Subcutaneous abdominal adipose tissue (tissue), 5 donors: Measurements from ENCODE around the gene PDE4D.

Experiments used
- H3K27ac ChIP-seq: one replicate; pipeline ENCODE4 v1.7.0; 2013; ENCODE audit warnings: low read depth, mild to moderate bottlenecking, inconsistent platforms, low read length, moderate library complexity
- H3K27me3 ChIP-seq, 5 donors: one replicate each; pipeline ENCODE4 v1.7.0; 2013; ENCODE audit warnings: low read length in 5 of 5, inconsistent platforms in 1 of 5; ENCODE audit not compliant: control insufficient read depth in 5 of 5, insufficient read depth in 4 of 5
- H3K36me3 ChIP-seq, 5 donors: one replicate each; pipeline ENCODE4 v1.7.0; 2013; ENCODE audit warnings: low read length in 5 of 5; ENCODE audit not compliant: control insufficient read depth in 5 of 5, insufficient read depth in 5 of 5
- H3K4me1 ChIP-seq, 5 donors: one replicate each; pipeline ENCODE4 v1.7.0; 2013; ENCODE audit warnings: low read length in 5 of 5, mild to moderate bottlenecking in 3 of 5, moderate library complexity in 1 of 5; ENCODE audit not compliant: control insufficient read depth in 5 of 5, insufficient read depth in 5 of 5
- H3K4me3 ChIP-seq, 5 donors: one replicate each; pipeline ENCODE4 v1.7.0; 2013; ENCODE audit warnings: low read length in 5 of 5, low read depth in 1 of 5
- H3K9ac ChIP-seq, 5 donors: one replicate each; pipeline ENCODE4 v1.7.0; 2013; ENCODE audit warnings: low read length in 5 of 5, mild to moderate bottlenecking in 4 of 5, moderate library complexity in 3 of 5
- H3K9me3 ChIP-seq, 5 donors: one replicate each; pipeline ENCODE4 v1.7.0; 2013; ENCODE audit warnings: low read length in 5 of 5; ENCODE audit not compliant: control insufficient read depth in 5 of 5
- donor health status: healthy.
- donor health status: healthy.
- donor health status: healthy.
- donor health status: healthy.
- donor health status: healthy.

PDE4D gene

DNA sequence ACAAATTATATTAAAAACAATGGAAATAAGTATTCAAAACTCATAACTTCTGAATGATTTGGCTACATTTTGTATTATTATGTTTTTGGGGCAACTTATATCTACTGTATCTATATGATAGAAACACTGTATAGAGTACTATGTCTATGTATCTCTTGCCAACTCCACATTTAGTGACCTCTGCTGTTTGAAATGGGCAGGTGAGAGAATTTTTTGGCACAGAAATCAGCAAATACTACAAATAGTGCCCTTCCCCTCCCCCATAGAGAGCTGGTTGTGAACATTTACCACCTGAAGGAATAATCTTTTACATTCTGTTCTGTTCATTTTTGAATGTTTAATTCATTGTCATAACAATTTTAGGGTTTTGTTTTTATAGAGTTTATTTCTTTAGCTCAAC lies 545.3 kb downstream of the PDE4D start:
- no peaks in the 10 kb centered on the region for H3K36me3 ChIP-seq
- no peak overlapping the region for H3K4me3 ChIP-seq
- no peaks in the 10 kb centered on the region for H3K9me3 ChIP-seq
- H3K4me1 ChIP-seq: peaks cover 0 to 20% (median 3%) of the 10 kb centered on the region in 5 donors
- H3K27me3 ChIP-seq: no peaks in the 10 kb centered on the region
- no peak overlapping the region for H3K27ac ChIP-seq
- H3K9ac ChIP-seq: no peak overlapping the region

DNA sequence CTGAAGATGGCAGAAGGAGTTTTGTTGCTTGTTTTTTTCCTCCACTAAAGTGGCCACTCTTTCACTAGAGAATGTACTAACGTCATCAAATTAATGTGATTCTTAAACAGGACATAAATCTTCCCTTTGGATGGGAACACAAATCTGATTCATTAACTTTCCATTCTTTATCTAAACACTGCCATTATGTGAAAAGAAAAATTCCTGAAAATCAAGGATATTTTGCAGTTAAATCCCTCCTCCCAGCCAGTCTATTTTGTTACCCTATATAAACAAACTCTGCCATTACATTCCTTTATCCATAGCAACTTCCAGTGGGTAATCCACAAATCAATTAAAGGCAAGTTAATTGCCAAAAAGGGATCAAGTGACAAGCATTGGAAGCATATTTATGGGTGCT lies 546.5 kb downstream of the PDE4D start:
- Histone ChIP-seq H3K4me1 (peaks cover 0 to 8% (median 2%) of the 10 kb centered on the region in 5 donors), H3K9ac (no peak overlapping the region), H3K9me3 (no peaks in the 10 kb centered on the region), H3K36me3 (no peaks in the 10 kb centered on the region), H3K27ac (no peak overlapping the region), H3K4me3 (no peak overlapping the region), H3K27me3 (no peaks in the 10 kb centered on the region)

GRCh38 chr5:59346514-59346913 lies 547.0 kb downstream of the PDE4D start:
- no peaks in the 10 kb centered on the region for H3K36me3 ChIP-seq
- H3K9me3 ChIP-seq: no peaks in the 10 kb centered on the region
- no peaks in the 10 kb centered on the region for H3K27me3 ChIP-seq
- no peak overlapping the region for H3K9ac ChIP-seq
- H3K27ac ChIP-seq: no peak overlapping the region
- H3K4me3 ChIP-seq: no peak overlapping the region
- peaks cover 0 to 5% (median 2%) of the 10 kb centered on the region in 5 donors for H3K4me1 ChIP-seq

DNA sequence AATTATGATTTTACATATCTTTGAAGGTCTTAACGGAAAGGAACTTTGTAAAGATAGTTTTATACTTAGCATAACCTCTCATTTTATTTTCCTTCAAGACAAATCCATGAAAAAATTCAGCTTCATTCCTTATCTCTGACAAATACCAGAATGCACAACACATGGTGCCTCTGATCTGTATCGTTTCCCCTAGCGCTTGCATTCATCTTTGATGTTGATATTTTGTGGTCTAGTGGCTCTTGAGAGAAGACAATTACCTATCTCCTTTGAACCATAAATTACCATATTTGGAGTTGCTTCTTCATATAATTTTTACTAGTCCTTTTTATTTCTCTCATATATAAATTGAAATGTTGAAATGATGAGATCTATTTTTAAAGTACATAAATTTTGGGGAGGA lies 551.3 kb downstream of the PDE4D start:
- H3K27ac ChIP-seq: no peak overlapping the region
- no peak overlapping the region for H3K9ac ChIP-seq
- H3K4me3 ChIP-seq: no peak overlapping the region
- H3K4me1 ChIP-seq: peaks cover 0 to 4% (median 0%) of the 10 kb centered on the region in 5 donors
- H3K36me3 ChIP-seq: no peaks in the 10 kb centered on the region
- H3K27me3 ChIP-seq: no peaks in the 10 kb centered on the region
- H3K9me3 ChIP-seq: no peaks in the 10 kb centered on the region

- Histone ChIP-seq H3K36me3 (no peaks in the 10 kb centered on the region), H3K27me3 (no peaks in the 10 kb centered on the region), H3K27ac (no peak overlapping the region), H3K9ac (no peak overlapping the region), H3K4me3 (no peak overlapping the region), H3K9me3 (no peaks in the 10 kb centered on the region), H3K4me1 (peaks cover 0 to 4% (median 0%) of the 10 kb centered on the region in 5 donors)
Observed at GRCh38 chr5:59341760-59342159, 551.8 kb downstream of the PDE4D start.

GRCh38 chr5:59341155-59341554 lies 552.4 kb downstream of the PDE4D start:
- H3K27me3 ChIP-seq: no peaks in the 10 kb centered on the region
- peaks cover 0 to 4% (median 0%) of the 10 kb centered on the region in 5 donors for H3K4me1 ChIP-seq
- no peak overlapping the region for H3K9ac ChIP-seq
- H3K9me3 ChIP-seq: no peaks in the 10 kb centered on the region
- H3K27ac ChIP-seq: no peak overlapping the region
- H3K4me3 ChIP-seq: no peak overlapping the region
- no peaks in the 10 kb centered on the region for H3K36me3 ChIP-seq

DNA sequence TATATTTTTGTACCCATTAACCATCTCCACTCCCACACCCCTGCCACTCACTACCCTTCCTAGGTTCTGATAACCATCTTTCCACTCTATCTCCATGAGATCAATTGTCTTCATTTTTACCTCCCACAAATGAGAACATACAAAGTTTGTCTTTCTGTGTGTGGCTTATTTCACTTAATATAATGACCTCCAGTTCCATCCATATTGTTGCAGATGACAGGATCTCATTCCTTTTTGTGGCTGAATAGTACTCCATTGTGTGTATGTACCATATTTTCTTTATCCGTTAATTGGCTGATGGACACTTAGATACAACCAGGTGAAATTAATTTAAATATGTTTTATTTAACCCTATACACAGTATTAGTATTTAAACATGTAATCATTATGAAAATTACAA lies 552.9 kb downstream of the PDE4D start:
- Histone ChIP-seq H3K4me1 (peaks cover 0 to 4% (median 0%) of the 10 kb centered on the region in 5 donors), H3K27me3 (no peaks in the 10 kb centered on the region), H3K36me3 (no peaks in the 10 kb centered on the region), H3K27ac (no peak overlapping the region), H3K9ac (no peak overlapping the region), H3K9me3 (no peaks in the 10 kb centered on the region), H3K4me3 (no peak overlapping the region)

DNA sequence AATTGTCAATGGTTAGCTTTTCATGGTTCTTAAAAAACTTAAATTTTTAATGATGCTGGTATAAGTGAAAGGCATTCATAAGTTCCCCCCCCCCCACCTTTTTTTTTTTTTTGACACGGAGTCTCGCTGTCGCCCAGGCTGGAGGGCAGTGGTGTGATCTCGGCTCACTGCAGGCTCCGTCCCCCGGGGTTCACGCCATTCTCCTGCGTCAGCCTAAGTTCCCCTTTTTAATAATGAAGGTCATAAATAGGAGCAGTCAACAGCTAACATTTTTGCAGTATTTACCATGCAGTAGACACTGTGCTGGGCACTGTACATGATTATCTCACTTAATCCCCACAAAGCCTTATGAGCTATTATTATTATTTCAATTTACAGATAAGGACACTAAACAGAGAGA lies 556.3 kb downstream of the PDE4D start:
- Histone ChIP-seq H3K9ac (no peak overlapping the region), H3K27ac (no peak overlapping the region), H3K4me1 (peaks cover 0 to 4% (median 0%) of the 10 kb centered on the region in 5 donors), H3K36me3 (no peaks in the 10 kb centered on the region), H3K27me3 (no peaks in the 10 kb centered on the region), H3K9me3 (no peaks in the 10 kb centered on the region), H3K4me3 (no peak overlapping the region)

GRCh38 chr5:59335544-59335943 lies 558.0 kb downstream of the PDE4D start:
- Histone ChIP-seq H3K27ac (no peak overlapping the region), H3K27me3 (no peaks in the 10 kb centered on the region), H3K9ac (no peak overlapping the region), H3K4me1 (peaks cover 0 to 4% (median 0%) of the 10 kb centered on the region in 5 donors), H3K9me3 (no peaks in the 10 kb centered on the region), H3K4me3 (no peak overlapping the region), H3K36me3 (no peaks in the 10 kb centered on the region)

- Histone ChIP-seq H3K36me3 (no peaks in the 10 kb centered on the region), H3K27me3 (no peaks in the 10 kb centered on the region), H3K27ac (no peak overlapping the region), H3K9ac (no peak overlapping the region), H3K9me3 (no peaks in the 10 kb centered on the region), H3K4me1 (peaks cover 0 to 8% (median 3%) of the 10 kb centered on the region in 5 donors), H3K4me3 (no peak overlapping the region)
Observed at GRCh38 chr5:59333416-59333815, 560.1 kb downstream of the PDE4D start.
